ENCODE results near the gene FYB1. TPM values are rescaled to one million over a fixed set of nuclear protein-coding genes. Genes with fewer than 3 reads are reported as not detected.

Gene FYB1
- total and polyA plus RNA-seq, 2 experiments from 2014 or later: not detected

DNA sequence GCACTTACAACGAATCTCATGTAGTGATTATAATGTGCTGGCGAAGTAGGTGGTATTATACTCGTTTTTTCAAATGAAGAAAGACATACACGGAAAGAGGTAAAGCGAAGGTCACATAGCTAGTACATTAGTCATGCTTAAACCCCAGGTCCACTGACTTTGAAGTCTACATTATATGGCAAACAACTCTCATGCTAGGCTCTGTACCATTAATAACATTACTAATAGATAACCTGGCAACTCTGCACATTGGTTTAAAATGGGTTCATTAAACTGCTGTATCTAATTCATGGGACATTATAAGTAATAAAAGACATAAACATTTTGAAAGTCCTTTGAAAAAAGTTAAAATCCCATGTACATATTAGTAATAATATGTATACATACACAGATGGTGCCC lies 21.2 kb downstream of the FYB1 start:
- H3F3A ChIP-seq (replicated peaks; ENCODE audit: low read depth): no peaks in the 10 kb centered on the region
- H3K9me2 ChIP-seq (ENCODE audit: insufficient read depth): no peaks in the 10 kb centered on the region; the same call in 1 of the 2 replicates
- no peak overlapping the region for H2AFZ ChIP-seq
- ATAC-seq (no peak), DNase-seq (ENCODE audit: low spot score) (no peak)
- H3K4me1 ChIP-seq (ENCODE audit: insufficient read depth): no peaks in the 10 kb centered on the region
- Mint-ChIP-seq H3K27me3 (ENCODE audit: insufficient read depth, low read depth, poor library complexity) (peaks cover 2% of the 10 kb centered on the region), H3K9me3 (no peaks in the 10 kb centered on the region), H3K36me3 (ENCODE audit: low read depth) (no peaks in the 10 kb centered on the region), H3K4me1 (no peaks in the 10 kb centered on the region; the same call in 1 of the 3 replicates), H3K4me3 (no peak overlapping the region), H3K27ac (no peak overlapping the region)
- H3K27ac ChIP-seq (ENCODE audit: low read depth): no peak overlapping the region
- TF ChIP-seq STAT1 (IDR thresholded peaks at IDR 0.05; ENCODE audit: unreplicated experiment): no peak
- no peak for TF ChIP-seq NANOG (IDR thresholded peaks at IDR 0.05; ENCODE audit: borderline replicate concordance)
- no peak for TF ChIP-seq ZNF331 (CRISPR knock-in tag; IDR thresholded peaks at IDR 0.05; ENCODE audit: low read depth)
- TF ChIP-seq, protein P1, sequence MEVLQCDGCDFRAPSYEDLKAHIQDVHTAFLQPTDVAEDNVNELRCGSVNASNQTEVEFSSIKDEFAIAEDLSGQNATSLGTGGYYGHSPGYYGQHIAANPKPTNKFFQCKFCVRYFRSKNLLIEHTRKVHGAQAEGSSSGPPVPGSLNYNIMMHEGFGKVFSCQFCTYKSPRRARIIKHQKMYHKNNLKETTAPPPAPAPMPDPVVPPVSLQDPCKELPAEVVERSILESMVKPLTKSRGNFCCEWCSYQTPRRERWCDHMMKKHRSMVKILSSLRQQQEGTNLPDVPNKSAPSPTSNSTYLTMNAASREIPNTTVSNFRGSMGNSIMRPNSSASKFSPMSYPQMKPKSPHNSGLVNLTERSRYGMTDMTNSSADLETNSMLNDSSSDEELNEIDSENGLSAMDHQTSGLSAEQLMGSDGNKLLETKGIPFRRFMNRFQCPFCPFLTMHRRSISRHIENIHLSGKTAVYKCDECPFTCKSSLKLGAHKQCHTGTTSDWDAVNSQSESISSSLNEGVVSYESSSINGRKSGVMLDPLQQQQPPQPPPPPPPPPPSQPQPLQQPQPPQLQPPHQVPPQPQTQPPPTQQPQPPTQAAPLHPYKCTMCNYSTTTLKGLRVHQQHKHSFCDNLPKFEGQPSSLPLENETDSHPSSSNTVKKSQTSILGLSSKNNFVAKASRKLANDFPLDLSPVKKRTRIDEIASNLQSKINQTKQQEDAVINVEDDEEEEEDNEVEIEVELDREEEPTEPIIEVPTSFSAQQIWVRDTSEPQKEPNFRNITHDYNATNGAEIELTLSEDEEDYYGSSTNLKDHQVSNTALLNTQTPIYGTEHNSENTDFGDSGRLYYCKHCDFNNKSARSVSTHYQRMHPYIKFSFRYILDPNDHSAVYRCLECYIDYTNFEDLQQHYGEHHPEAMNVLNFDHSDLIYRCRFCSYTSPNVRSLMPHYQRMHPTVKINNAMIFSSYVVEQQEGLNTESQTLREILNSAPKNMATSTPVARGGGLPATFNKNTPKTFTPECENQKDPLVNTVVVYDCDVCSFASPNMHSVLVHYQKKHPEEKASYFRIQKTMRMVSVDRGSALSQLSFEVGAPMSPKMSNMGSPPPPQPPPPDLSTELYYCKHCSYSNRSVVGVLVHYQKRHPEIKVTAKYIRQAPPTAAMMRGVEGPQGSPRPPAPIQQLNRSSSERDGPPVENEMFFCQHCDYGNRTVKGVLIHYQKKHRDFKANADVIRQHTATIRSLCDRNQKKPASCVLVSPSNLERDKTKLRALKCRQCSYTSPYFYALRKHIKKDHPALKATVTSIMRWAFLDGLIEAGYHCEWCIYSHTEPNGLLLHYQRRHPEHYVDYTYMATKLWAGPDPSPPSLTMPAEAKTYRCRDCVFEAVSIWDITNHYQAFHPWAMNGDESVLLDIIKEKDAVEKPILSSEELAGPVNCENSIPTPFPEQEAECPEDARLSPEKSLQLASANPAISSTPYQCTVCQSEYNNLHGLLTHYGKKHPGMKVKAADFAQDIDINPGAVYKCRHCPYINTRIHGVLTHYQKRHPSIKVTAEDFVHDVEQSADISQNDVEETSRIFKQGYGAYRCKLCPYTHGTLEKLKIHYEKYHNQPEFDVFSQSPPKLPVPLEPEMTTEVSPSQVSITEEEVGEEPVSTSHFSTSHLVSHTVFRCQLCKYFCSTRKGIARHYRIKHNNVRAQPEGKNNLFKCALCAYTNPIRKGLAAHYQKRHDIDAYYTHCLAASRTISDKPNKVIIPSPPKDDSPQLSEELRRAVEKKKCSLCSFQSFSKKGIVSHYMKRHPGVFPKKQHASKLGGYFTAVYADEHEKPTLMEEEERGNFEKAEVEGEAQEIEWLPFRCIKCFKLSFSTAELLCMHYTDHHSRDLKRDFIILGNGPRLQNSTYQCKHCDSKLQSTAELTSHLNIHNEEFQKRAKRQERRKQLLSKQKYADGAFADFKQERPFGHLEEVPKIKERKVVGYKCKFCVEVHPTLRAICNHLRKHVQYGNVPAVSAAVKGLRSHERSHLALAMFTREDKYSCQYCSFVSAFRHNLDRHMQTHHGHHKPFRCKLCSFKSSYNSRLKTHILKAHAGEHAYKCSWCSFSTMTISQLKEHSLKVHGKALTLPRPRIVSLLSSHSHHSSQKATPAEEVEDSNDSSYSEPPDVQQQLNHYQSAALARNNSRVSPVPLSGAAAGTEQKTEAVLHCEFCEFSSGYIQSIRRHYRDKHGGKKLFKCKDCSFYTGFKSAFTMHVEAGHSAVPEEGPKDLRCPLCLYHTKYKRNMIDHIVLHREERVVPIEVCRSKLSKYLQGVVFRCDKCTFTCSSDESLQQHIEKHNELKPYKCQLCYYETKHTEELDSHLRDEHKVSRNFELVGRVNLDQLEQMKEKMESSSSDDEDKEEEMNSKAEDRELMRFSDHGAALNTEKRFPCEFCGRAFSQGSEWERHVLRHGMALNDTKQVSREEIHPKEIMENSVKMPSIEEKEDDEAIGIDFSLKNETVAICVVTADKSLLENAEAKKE (CRISPR knock-in tag; IDR thresholded peaks at IDR 0.05): no peak
- no peak for TF ChIP-seq POLR2AphosphoS5 (IDR thresholded peaks at IDR 0.05; ENCODE audit: low read depth)
- no peak for TF ChIP-seq EZH2 (IDR thresholded peaks at IDR 0.05; ENCODE audit: low read depth, unreplicated experiment)
- TF ChIP-seq, protein P2, sequence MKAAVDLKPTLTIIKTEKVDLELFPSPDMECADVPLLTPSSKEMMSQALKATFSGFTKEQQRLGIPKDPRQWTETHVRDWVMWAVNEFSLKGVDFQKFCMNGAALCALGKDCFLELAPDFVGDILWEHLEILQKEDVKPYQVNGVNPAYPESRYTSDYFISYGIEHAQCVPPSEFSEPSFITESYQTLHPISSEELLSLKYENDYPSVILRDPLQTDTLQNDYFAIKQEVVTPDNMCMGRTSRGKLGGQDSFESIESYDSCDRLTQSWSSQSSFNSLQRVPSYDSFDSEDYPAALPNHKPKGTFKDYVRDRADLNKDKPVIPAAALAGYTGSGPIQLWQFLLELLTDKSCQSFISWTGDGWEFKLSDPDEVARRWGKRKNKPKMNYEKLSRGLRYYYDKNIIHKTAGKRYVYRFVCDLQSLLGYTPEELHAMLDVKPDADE (IDR thresholded peaks at IDR 0.05): no peak
- H3K4me2 ChIP-seq: no peak overlapping the region
- no peaks in the 10 kb centered on the region for H3K36me3 ChIP-seq (ENCODE audit: insufficient read depth)
- no peaks in the 10 kb centered on the region for H3K27me3 ChIP-seq (ENCODE audit: insufficient read depth)
- no peaks in the 10 kb centered on the region for H3K79me2 ChIP-seq (replicated peaks; ENCODE audit: insufficient read depth)
- H3K4me3 ChIP-seq: no peak overlapping the region
- H4K20me1 ChIP-seq (replicated peaks; ENCODE audit: insufficient read depth): no peaks in the 10 kb centered on the region

Measured in GM23338 (cell line).